GM04504 (cell line): Measurements from ENCODE around the gene STOML2.

Source experiments
- DNase-seq: peaks from one replicate; pipeline ENCODE4 v3.0.0-alpha.2; 2012; ENCODE audit warnings: low read depth

STOML2 gene

DNA sequence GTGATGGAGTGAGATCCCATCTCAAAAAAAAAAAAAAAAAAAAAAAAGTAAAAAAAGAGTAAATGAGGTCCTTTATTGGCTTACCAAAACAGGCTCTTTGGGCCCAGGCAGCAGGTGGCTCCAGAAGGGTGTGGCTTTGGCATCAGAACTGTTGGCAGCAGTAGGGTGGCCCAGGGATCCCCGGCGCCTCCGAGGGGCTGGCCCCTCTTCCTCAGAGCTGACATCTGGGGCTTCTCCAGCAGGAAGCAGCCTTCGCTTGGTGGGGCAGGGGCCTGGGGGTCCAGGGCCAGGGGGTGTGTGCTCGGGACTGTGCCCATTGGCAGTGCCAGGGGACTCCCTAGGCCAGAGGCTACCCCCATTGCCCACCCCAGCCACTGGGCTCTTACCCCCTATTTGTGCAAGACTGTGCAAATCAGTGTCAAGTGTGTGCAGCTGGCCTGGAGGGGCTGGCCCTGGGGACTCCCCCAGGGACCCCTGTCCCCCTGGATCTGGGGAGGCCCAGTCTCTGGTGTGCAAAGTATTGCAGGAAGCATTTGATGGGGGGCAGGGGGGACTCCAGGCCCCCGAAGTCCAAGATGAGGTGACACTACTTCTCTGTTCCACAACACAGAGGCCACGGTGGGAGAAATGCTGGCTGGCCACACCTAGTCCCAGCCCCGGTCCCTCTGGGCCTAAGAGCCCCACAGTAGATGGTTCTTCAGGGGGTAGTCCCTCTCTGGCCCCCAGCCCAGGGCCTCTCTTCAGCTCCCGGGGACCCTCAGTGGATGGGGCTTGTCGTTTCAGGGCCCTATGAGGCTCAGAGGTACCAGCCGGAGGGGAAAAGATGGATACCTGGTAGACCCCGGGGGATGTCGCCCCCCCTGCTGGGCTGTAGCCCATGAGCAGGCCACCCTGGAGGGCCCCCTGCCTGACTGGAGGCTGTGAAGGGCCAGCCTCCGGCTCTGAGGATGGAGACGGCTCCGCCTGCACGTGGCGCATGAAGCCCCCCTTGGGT lies 4.7 kb upstream of the STOML2 start:
- no peak for DNase-seq

DNA sequence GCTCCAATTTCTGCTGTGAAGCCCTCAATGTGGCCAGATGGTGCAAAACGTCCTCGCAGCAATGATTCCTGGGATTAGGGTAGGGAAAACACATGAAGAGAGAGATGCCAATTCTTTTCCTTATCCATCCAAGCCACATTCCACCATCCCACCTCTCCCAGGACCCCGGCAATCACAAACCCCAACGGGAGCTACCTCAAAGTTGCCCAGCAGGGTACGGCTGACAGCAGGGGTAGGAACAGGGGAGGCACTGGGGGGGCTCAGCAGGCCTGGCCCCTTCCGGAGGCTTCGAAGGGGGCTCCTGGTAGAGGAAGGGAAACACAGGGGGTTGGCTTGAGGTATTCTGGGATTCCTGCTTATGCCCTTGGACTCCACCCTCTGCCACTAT lies 3.4 kb upstream of the STOML2 start:
- no peak for DNase-seq

DNA sequence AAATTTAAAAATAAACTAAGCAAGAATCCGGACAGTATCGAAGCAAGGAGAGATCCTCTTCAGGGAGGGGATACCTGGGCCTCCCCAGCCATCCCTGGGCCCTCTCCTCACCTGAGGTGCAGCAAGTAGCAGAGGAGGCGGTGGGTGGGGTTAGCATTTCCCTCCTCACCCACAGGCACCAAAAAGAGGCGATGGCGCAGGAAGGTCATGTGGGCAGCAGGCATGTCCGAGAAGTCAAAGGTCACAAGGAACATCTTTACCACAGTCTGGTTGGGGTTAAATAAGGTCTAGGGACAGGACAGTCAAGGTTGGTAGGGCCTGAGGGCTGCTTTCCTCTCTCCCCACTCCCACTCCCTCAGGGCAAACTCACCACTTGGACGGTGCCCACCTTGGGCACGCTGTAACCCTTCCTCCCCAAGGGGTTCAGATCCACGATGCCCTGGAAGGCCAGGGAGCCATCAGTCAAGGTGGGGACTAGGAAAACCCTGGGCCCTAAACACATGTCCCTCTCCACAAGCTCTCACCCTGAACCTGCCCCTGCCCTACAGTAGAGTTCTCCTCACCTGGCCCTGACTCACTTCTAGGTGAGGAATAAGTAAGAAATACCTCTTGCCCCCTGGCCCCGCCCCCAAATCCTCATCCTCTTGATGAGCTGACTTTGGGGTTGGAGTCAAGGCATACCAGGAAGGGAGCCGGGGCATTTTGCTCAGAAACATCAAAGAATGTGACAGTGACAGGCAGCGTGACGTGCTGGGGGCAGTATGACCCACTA lies 2.8 kb upstream of the STOML2 start:
- DNase-seq, result no peak

DNA sequence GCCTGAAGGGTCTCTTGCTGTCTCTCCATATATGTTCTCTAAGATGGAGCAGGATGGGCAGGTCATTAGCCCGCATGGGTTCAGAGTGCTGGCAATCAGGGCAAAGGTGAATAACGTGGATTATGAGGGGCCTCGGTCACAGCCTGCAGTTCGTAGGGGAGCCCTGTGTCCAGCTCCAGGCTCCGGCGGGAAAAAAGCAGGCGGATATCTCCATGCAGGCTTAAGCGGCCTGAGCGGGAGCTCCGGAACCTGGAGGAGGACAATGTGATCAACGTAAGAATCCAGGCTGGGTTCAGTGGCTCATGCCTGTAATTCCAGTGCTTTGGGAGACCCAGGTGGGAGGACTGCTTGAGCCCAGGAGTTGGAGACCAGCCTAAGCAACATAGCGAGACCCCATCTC lies 2.2 kb upstream of the STOML2 start:
- no peak for DNase-seq

DNA sequence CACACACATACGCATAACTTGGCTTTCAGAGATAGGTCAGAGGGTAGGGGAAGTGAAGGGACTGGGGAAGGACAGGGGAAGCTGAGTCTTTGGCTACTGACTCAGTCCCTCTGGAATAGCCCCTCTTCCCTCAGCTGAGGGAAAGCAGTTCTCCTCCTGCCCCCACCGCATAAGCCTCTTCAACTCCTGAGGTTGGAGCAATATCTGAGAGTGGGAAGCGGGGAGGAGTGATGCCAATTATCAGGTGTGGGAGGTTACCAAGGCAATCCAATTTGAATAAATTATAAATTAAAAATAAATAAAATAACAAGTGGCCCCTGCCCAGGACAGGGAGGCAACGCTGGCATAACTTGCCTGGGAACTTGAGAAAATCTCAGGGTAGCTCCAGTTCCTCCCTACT lies 1.7 kb upstream of the STOML2 start:
- no peak for DNase-seq

DNA sequence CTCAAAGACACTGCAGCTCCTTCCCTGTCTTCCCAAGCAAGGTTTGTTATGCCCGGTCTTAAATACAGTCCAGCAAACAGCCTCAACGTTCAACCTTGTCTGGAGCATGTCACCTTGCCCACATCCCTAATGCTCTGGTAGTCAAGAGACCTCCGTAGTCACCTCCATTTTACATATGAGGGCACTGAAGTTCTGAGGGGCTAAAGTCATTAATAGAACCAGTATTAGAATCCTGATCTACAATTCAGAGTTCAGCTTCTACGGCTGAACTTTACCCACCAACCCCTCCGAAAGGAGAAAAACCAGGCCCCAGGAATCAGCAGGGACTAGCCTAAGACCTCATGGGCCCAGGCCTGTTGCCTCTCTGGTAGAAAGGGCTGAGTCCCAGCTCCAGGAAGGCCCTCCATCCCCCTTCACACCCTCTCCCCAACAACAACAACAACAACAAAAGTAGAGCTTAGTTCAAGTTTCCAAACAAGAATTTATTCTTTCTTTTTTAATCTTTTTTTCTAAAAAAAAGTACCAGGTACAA lies 795 bp upstream of the STOML2 start:
- no peak for DNase-seq

DNA sequence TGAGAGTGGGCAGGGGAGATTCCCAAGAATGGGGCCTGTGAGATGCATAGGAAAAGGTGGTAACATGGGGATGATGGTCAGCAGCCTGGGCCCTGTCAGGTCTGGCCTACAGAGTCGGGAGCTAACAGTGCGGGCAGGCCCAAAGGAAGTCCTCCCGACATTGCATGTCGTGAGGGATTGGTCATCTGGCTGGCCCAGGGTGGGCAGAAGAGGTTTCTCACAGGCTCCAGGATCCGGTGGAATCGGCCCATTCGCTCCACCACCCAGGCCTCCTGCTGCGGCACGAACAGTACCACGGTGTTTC lies 514 bp downstream of the STOML2 start:
- DNase-seq, result no peak

DNA sequence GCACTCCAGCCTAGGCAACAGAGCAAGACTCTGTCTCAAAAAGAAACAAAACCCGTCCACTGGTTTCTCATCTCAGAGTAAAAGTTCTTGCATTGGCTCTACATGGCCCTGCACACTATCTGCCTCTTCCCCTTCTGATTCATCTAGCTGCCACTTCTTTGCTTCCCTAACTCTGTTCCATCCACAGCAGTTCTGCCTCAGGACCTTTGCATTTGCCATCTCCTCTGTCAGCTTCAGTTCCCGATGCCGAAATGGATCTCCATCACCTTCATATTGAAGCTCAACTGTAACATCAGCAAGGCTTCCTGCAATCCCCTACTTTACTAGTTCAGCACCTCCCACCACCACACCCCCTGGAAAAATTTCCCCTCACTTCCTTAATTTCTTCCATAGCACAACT lies 5.4 kb downstream of the STOML2 start:
- DNase-seq, result no peak

DNA sequence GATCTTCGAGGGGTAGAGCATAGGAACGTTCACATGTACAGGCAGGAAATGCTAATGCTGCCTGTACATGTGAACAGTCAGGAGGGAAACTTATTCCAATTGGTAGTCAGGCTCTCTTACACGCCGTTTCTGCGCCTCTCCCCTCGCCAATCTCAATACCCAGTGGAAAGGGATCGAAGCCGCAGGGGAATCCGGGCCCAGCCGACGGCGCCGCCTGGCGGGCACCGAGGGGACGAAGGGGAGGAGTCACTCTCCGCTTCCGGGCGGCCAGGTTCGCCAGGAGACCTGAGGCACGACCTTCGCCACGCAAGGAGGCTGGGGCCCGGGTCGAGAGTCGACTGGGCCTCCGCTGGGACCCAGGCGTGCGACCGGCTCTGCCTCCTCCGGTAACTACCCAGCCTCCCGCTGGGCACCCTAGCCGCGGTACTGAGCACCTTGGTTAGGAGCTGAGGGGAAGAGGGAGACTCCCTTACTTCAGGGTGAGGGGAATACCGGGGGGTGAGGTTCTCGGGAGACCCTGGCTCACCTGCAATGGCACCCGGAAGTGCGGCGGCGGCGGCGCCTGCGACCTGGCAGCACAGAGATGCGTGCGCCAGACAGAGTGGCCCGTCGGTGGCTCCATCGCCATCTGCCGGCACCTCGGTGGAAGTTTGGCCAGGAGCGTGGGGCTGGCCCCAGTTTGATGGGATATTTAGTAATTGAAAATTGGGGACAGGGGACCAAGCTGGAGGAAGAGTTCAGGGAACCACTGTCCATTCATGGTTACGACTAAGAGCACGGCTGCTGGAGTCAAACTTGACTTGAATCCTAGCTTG lies 6.7 kb downstream of the STOML2 start, which contains the start of gene PIGO:
PIGO (minus strand) TSS at position 557 of the 815 bp plus-strand sequence. CDS start 1,026 bp downstream, outside the sequence.
- DNase-seq, result no peak

DNA sequence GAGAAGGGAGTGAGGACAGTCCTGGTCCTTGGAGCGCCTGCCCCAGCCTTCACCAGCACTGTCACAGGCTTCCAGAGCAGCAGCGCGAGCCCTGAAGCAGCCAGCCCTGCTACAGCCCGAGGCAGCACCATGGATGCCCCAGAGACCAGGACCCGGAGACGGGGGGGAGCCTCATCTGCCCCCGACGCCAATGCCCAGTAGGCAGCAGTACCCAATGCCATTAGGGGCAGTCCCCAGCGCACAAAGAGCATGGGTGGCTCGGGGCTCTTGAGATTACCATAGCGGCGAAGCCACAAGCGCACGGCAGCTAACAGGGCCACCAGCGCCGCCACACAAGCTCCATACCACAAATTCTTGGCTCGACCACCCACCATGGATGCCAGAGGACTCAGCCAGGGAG lies 11.4 kb downstream of the STOML2 start:
- DNase-seq, result no peak

DNA sequence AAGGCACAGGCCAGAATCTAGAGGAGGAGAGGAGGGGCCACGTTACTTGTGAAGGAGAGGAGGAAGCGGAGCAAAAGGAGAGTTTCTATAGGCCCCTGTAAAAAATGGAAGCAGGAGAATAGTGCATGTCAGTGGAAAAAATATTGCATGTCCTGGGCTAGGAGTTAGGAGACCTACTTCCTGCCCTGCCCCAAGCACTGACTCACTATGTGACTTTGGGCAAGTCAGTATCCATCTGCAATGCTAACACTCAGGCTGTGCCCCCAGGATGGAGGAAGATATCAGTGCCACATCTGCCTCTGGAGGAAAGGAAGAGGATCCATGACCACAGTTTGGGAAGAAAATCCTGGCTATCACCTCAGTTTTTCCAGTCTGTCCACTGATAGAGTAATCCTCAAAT lies 13.5 kb downstream of the STOML2 start:
- DNase-seq, result no peak

DNA sequence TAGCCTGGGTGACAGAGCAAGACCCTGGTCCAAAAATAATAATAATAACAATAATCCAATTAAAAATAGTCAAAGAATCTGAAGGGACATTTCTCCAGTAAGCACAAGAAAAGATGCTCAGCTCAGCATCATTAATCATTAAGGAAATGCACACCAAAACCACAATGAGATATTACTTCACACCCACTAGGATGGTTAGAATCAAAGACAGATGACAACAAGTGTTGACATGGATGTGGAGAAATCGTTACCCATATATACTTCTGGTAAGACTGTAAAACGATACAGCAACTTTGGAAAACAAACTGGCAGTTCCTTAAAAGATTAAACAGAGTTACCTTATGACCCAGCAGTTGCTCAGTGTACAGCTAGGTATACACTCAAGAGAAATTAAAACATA lies 17.9 kb downstream of the STOML2 start:
- DNase-seq, result no peak

DNA sequence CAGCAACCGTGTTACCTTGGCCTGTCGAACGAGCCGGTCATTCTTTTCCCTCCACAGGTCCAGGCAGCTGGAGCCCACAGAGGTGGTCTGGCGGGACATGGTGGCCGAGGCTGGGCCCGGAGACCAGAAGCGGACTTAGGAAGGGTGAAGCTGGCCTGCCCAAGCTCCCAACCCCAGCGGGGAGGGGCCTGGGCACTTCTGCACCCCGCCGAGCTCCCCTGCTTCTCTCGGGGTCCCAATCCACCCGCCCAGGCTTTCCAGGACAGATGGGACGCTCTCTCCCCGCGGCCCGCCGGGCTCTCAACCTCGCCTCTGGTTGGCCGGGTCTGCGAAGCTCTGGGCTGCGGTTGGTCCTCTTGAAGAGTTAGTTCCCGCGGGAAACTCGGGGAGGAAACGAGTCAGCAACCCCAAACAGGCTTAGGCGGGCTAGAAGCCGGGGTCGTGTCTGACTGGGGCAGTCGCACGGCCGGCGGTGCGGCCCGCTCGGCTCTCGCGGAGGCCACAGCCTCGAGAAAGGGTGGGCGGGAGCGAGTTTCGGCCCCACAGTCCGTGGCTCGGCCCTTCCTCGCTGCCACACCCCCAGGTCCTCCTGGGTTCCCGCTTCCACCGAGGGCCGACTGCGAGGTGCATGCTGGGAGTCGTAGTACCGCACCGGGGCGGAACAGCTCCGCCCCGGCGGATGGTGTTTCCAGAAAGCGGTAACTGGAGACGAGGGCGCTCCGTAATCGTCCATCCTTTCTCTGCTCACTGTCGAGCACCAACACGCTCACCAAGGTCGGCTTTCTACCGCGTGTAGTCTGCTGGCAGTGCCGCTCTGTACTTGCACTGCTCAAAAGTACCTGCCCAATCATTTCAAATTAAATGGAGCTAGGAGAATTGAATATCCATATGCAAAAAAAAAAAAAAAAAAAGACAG lies 23.2 kb downstream of the STOML2 start, which contains the start of gene FANCG:
FANCG (minus strand) TSS at position 517 of the 916 bp plus-strand sequence; CDS start at position 99, 418 bp downstream.
- peak; percentile 84 for DNase-seq

DNA sequence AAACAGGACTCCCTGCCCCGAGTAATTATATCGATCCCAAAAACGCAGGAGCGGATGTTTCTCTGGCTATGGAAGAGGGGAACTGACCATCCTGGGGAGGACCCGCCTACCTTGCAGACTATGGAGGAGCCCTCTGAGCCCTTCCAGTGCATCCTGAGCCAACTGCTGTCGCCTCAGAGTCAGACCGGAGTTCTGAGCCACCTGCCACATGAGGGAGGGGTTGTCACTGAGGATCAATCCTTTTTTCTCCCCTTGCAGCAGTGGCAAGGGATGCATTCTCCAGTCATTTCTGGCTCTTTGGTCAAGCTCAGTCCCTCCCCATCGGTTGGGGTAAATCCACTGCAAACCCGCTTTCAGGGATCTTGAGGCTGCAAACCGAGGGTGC lies 23.9 kb downstream of the STOML2 start:
- DNase-seq, result no peak

DNA sequence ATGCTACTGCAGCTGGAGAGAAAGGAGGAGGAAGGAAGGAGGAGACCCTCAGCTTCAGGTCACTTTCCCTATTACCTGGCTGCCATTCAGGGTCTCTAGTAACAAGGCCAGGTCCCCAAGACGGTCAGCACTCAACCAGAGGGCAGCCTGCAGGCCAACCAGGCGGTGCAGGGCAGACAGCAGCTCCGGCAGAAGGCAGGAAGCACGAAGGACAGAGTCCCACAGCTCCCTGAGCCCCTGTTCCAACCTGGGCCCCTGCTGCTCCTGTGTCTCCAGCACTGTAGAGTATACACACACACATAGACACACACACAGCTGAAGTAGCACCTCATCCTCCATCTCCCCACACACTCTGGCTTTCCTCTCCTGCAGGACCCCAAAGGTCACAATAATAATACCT lies 24.9 kb downstream of the STOML2 start:
- DNase-seq, result no peak

DNA sequence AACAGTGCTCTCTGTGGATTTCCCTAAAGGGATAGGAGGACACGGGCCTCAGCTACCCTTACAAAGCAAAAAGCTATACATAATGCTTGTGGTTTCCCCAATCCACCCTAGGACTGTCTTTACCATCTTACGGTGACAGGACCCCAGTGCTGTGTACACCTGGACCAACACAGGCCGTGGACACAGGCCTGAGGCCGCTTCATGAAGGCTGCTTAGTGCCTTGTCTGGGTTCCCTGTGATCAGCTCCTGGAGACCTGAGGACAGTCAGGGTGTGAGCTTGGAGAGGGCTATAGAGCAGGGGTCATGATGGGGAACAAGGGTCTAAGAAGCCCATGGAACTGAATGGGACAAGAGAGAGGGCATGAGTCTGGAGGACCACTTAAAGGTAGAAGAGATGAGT lies 26.1 kb downstream of the STOML2 start:
- DNase-seq, result no peak

DNA sequence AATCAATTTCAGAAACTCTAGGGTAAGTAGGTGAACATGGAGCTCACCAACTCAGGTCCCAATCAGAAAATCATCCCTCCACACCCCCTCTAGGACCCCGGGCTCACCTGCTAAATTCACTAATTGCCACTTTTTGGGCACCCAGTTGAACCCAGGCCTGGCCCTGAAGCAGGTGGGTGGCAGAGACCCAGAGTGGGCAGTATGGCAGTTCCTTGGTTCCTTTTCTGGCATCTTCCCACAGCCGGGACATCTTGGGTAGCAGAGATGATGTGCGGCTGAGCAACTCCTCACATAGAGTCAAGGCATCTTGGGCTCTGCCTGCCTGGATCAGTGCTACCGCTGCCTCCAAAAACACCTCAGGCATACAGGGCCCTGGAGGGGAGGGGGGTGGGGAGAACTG lies 27.6 kb downstream of the STOML2 start:
- DNase-seq, result no peak

DNA sequence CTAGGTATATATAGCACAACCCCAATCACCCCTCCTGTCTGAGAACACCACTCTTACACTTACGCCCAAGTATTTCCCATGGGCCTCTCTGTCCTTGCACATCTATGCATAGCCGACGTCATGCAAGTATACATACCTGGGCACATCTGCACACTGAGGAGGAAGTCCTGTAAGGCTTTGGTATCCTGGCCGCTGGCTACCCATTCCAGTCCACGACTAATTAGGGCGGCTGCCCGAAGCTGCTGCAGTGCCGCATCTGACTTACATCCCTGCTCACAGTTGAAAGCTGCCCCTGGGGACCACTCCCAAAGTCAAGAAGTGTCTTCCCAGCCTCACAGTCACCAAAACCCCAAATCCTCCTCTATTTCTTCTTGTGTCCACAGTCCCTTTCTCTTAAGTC lies 28.1 kb downstream of the STOML2 start:
- no peak for DNase-seq

DNA sequence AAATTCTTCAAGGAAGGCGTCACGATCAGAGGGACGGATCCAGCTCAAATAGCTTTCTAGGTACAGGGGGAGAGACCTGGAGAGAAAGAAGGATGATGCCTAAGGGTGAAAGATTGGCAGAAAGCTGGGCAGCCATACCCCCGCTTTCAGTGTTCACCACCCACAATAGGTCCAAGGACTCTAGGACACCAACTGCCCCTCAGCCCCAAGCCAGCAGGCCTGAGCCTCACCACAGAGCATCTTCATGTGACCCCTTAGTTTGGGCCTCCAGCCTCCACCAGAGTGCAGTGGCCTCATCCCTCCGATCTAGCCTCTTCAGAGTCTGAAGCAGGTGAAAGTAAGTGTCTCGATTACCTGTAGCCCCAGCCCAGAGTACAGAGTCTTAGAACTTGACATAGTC lies 28.8 kb downstream of the STOML2 start:
- no peak for DNase-seq

DNA sequence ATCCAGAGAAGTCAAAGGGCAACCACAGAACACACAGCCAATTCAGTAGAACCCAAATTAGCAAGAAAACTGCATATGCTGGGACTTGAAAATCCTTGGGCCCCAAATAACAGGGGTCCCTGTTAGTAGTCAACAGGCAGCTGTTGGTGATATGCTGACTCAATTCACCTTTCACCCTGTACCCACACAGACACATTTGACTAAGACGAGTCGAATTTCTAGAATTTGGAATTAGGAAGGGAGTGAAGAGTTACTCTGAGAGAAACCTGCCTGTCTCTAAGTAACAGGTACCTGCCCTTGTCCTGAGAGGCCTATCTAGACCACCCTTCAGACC lies 29.7 kb downstream of the STOML2 start:
- DNase-seq, result no peak
